ENCODE results near the gene CEP19.
"Not testable (repeated sequence)": the region's sequence is repeated elsewhere in the genome, so short reads cannot be mapped to it uniquely, and the experiment has no call there.

Gene CEP19

GRCh38 chr3:196711838-196712513 lies at the start of gene CEP19, which contains the start of gene PIGX:
TSS of gene CEP19 (minus strand) at chr3:196712250. CDS start at chr3:196708657, 3,593 bp downstream.
TSS of gene PIGX (plus strand) at chr3:196712377.
- peak; percentile 81 for DNase-seq (ENCODE audit: low read depth in 1 of 2, low spot score in 1 of 2)

- DNase-seq (ENCODE audit: low read depth in 1 of 2, low spot score in 1 of 2): no peak
These were observed 46.1 kb upstream of the CEP19 start for GRCh38 chr3:196757876-196758739.

GRCh38 chr3:196756732-196757131 lies 44.7 kb upstream of the CEP19 start:
- no peak for DNase-seq (ENCODE audit: low read depth in 1 of 2, low spot score in 1 of 2)

GRCh38 chr3:196754091-196754981 lies 42.3 kb upstream of the CEP19 start:
- no peak for DNase-seq (ENCODE audit: low read depth in 1 of 2, low spot score in 1 of 2)

- no peak for DNase-seq (ENCODE audit: low read depth in 1 of 2, low spot score in 1 of 2)
These were observed 41.2 kb upstream of the CEP19 start for GRCh38 chr3:196753201-196753600.

GRCh38 chr3:196749125-196749524 lies 37.1 kb upstream of the CEP19 start:
- no peak for DNase-seq (ENCODE audit: low read depth in 1 of 2, low spot score in 1 of 2)

GRCh38 chr3:196743569-196743968 lies 31.5 kb upstream of the CEP19 start:
- DNase-seq (ENCODE audit: low read depth in 1 of 2, low spot score in 1 of 2): not testable (repeated sequence)

- no peak for DNase-seq (ENCODE audit: low read depth in 1 of 2, low spot score in 1 of 2)
These were observed 29.3 kb upstream of the CEP19 start for GRCh38 chr3:196741249-196741889.

- peak; percentile 9 to 30 for DNase-seq (ENCODE audit: low read depth in 1 of 2, low spot score in 1 of 2)
These were observed 28.6 kb upstream of the CEP19 start for GRCh38 chr3:196740481-196741248.

- peak; percentile 69 to 85 for DNase-seq (ENCODE audit: low read depth in 1 of 2, low spot score in 1 of 2)
These were observed 27.8 kb upstream of the CEP19 start, which contains the start of gene PAK2 for GRCh38 chr3:196739671-196740480. TSS of gene PAK2 (plus strand) at chr3:196739857. CDS start at chr3:196782647, 42,790 bp downstream.

- no peak for DNase-seq (ENCODE audit: low read depth in 1 of 2, low spot score in 1 of 2)
These were observed 25.6 kb upstream of the CEP19 start for GRCh38 chr3:196737655-196738054.

GRCh38 chr3:196736670-196737374 lies 24.8 kb upstream of the CEP19 start:
- no peak for DNase-seq (ENCODE audit: low read depth in 1 of 2, low spot score in 1 of 2)

- DNase-seq (ENCODE audit: low read depth in 1 of 2, low spot score in 1 of 2): no peak
These were observed 23.7 kb upstream of the CEP19 start for GRCh38 chr3:196735751-196736150.

- DNase-seq (ENCODE audit: low read depth in 1 of 2, low spot score in 1 of 2): peak in 1 of 2 donors; percentile 5
These were observed 15.0 kb upstream of the CEP19 start for GRCh38 chr3:196726788-196727675.

- no peak for DNase-seq (ENCODE audit: low read depth in 1 of 2, low spot score in 1 of 2)
These were observed 9.0 kb upstream of the CEP19 start for GRCh38 chr3:196721097-196721496.

- not testable (repeated sequence) for DNase-seq (ENCODE audit: low read depth in 1 of 2, low spot score in 1 of 2)
These were observed 5.1 kb upstream of the CEP19 start for GRCh38 chr3:196717162-196717561.

Data from activated CD4-positive, alpha-beta T cell treated with anti-CD3 and anti-CD28 coated beads, Interleukin-2, amount 50 U/mL, for 24 hours (primary cell).